Raji (cell line): ENCODE measurements around the gene RASSF3.
A peak's percentile ranks its signal among the peaks of the same experiment; 100 is the strongest.

Source experiments
- POLR2A ChIP-seq: IDR thresholded peaks from 2 replicates; pipeline ENCODE4 v1.6.1; 2011; ENCODE audit warnings: low read depth, low read length, control low read depth; ENCODE audit not compliant: insufficient read depth

RASSF3 gene

GRCh38 chr12:64639466-64639865, 29.2 kb downstream of the RASSF3 start:
- TF ChIP-seq POLR2A: no peak

GRCh38 chr12:64646318-64646717, 36.0 kb downstream of the RASSF3 start:
- no peak for TF ChIP-seq POLR2A

GRCh38 chr12:64649487-64649886, 39.2 kb downstream of the RASSF3 start:
- no peak for TF ChIP-seq POLR2A

- TF ChIP-seq POLR2A: no peak
Observed at GRCh38 chr12:64650762-64651161, 40.5 kb downstream of the RASSF3 start.

GRCh38 chr12:64652346-64652745, 42.1 kb downstream of the RASSF3 start:
- no peak for TF ChIP-seq POLR2A

GRCh38 chr12:64653123-64653522, 42.8 kb downstream of the RASSF3 start:
- TF ChIP-seq POLR2A: no peak

GRCh38 chr12:64655141-64655540, 44.8 kb downstream of the RASSF3 start:
- TF ChIP-seq POLR2A: no peak

- TF ChIP-seq POLR2A: no peak
Observed at GRCh38 chr12:64656429-64656828, 46.1 kb downstream of the RASSF3 start.

- no peak for TF ChIP-seq POLR2A
Observed at GRCh38 chr12:64658892-64659481, 48.7 kb downstream of the RASSF3 start.

- TF ChIP-seq POLR2A: no peak
Observed at GRCh38 chr12:64660237-64661018, 50.1 kb downstream of the RASSF3 start.

- no peak for TF ChIP-seq POLR2A
Observed at GRCh38 chr12:64663015-64663414, 52.7 kb downstream of the RASSF3 start.

- TF ChIP-seq POLR2A: peak; percentile 91
Observed at GRCh38 chr12:64665514-64665913, 55.2 kb downstream of the RASSF3 start.

- no peak for TF ChIP-seq POLR2A
Observed at GRCh38 chr12:64666054-64666914, 56.0 kb downstream of the RASSF3 start.

- TF ChIP-seq POLR2A: no peak
Observed at GRCh38 chr12:64667793-64668192, 57.5 kb downstream of the RASSF3 start.

- no peak for TF ChIP-seq POLR2A
Observed at GRCh38 chr12:64669270-64669842, 59.1 kb downstream of the RASSF3 start.
